Measurements from ENCODE around the gene DDX5. TPM values are rescaled to one million over a fixed set of nuclear protein-coding genes. Genes with fewer than 3 reads are reported as not detected.

The DDX5 gene
- total RNA-seq, 2 experiments from 2014 or later, result 797 to 802 TPM

- ChIA-PET POLR2A (interaction anchor here (0.6 to 1.2 kb wide), 2 partner anchors 10 to 67 kb away, joined by 5 to 7 read pairs; partner anchors contain the start of gene POLG2), CTCF (interaction anchor here (0.6 to 3.0 kb wide), 7 partner anchors 9 to 1769 kb away, joined by 3 to 29 read pairs (median 6); partner anchors contain the start of gene POLG2)
- peak; percentile 95 for DNase-seq
- Mint-ChIP-seq H3K27me3 (no peaks in the 10 kb centered on the region), H3K27ac (peak within 1 kb of the TSS; percentile 100), H3K4me3 (peak within 1 kb of the TSS; percentile 95), H3K4me1 (peaks cover 52% of the 10 kb centered on the region), H3K9me3 (no peaks in the 10 kb centered on the region), H3K36me3 (ENCODE audit: low read depth) (peaks cover 61% of the 10 kb centered on the region)
Measured at GRCh38 chr17:64506576-64507412, 705 bp upstream of the DDX5 start, which contains the start of gene CEP95. TSS of gene CEP95 (plus strand) at chr17:64506977. CDS start at chr17:64507098, 121 bp downstream.

- DNase-seq, result peak; percentile 91
- Mint-ChIP-seq H3K27ac (peak overlapping the region; percentile 100), H3K9me3 (no peaks in the 10 kb centered on the region), H3K36me3 (ENCODE audit: low read depth) (peaks cover 63% of the 10 kb centered on the region), H3K4me1 (peaks cover 60% of the 10 kb centered on the region), H3K4me3 (peak overlapping the region; percentile 95), H3K27me3 (no peaks in the 10 kb centered on the region)
- ChIA-PET POLR2A (interaction anchor here (0.6 to 1.2 kb wide), 7 partner anchors 9 to 226 kb away, joined by 3 to 15 read pairs (median 3); partner anchors contain the start of gene POLG2), CTCF (interaction anchor here (0.6 to 3.0 kb wide), 7 partner anchors 9 to 495 kb away, joined by 3 to 29 read pairs (median 4); partner anchors contain the start of gene POLG2)
Measured at GRCh38 chr17:64505340-64506200, 519 bp downstream of the DDX5 start.

- Mint-ChIP-seq H3K27ac (peak overlapping the region; percentile 100), H3K27me3 (no peaks in the 10 kb centered on the region), H3K4me3 (peak overlapping the region; percentile 95), H3K36me3 (ENCODE audit: low read depth) (peaks cover 65% of the 10 kb centered on the region), H3K4me1 (peaks cover 66% of the 10 kb centered on the region), H3K9me3 (no peaks in the 10 kb centered on the region)
- ChIA-PET POLR2A (interaction anchor here (0.6 to 1.2 kb wide), 6 partner anchors 8 to 204 kb away, joined by 3 to 15 read pairs (median 3); partner anchors contain the start of gene POLG2), CTCF (interaction anchor here (0.6 to 3.0 kb wide), 6 partner anchors 8 to 479 kb away, joined by 3 to 29 read pairs (median 5); partner anchors contain the start of gene POLG2)
- DNase-seq, result no peak
Measured at GRCh38 chr17:64504769-64505339, 1.2 kb downstream of the DDX5 start.

- H3K27me3 Mint-ChIP-seq, result no peaks in the 10 kb centered on the region
- ChIA-PET CTCF (interaction anchor here (1.2 to 3.0 kb wide), 2 partner anchors 12 to 13 kb away, joined by 4 to 29 read pairs; no protein-coding TSS in a partner anchor), POLR2A (no interaction called here)
- H3K27ac Mint-ChIP-seq, result peak overlapping the region; percentile 100
- no peak for DNase-seq
- H3K4me1 Mint-ChIP-seq, result peaks cover 66% of the 10 kb centered on the region
- peak overlapping the region; percentile 95 for H3K4me3 Mint-ChIP-seq
- H3K9me3 Mint-ChIP-seq, result no peaks in the 10 kb centered on the region
- peaks cover 70% of the 10 kb centered on the region for H3K36me3 Mint-ChIP-seq (ENCODE audit: low read depth)
Measured at GRCh38 chr17:64503821-64504768, 2.0 kb downstream of the DDX5 start.

- no peak for DNase-seq
- Mint-ChIP-seq H3K9me3 (no peaks in the 10 kb centered on the region), H3K27ac (no peak overlapping the region), H3K4me1 (peaks cover 68% of the 10 kb centered on the region), H3K27me3 (no peaks in the 10 kb centered on the region), H3K36me3 (ENCODE audit: low read depth) (peaks cover 74% of the 10 kb centered on the region), H3K4me3 (peak overlapping the region; percentile 9)
- CTCF ChIA-PET, result interaction anchor here (1.2 kb wide), 1 partner anchor 12 kb away, joined by 4 read pairs; no protein-coding TSS in a partner anchor
- POLR2A ChIA-PET, result no interaction called here
Measured at GRCh38 chr17:64503341-64503740, 2.7 kb downstream of the DDX5 start.

- DNase-seq, result no peak
- Mint-ChIP-seq H3K27ac (peak overlapping the region; percentile 72), H3K4me3 (no peak overlapping the region), H3K36me3 (ENCODE audit: low read depth) (peaks cover 78% of the 10 kb centered on the region), H3K27me3 (no peaks in the 10 kb centered on the region), H3K4me1 (peaks cover 68% of the 10 kb centered on the region), H3K9me3 (no peaks in the 10 kb centered on the region)
- POLR2A ChIA-PET, result interaction anchor here (0.7 kb wide), 1 partner anchor 10 kb away, joined by 3 read pairs; no protein-coding TSS in a partner anchor
- CTCF ChIA-PET, result interaction anchor here (1.2 kb wide), 1 partner anchor 12 kb away, joined by 4 read pairs; no protein-coding TSS in a partner anchor
Measured at GRCh38 chr17:64502809-64503208, 3.3 kb downstream of the DDX5 start.

- peak overlapping the region; percentile 54 for H3K27ac Mint-ChIP-seq
- DNase-seq, result no peak
- no peaks in the 10 kb centered on the region for H3K9me3 Mint-ChIP-seq
- peaks cover 81% of the 10 kb centered on the region for H3K36me3 Mint-ChIP-seq (ENCODE audit: low read depth)
- H3K4me1 Mint-ChIP-seq, result peaks cover 72% of the 10 kb centered on the region
- H3K4me3 Mint-ChIP-seq, result no peak overlapping the region
- POLR2A ChIA-PET, result interaction anchor here (0.7 kb wide), 1 partner anchor 9 kb away, joined by 3 read pairs; no protein-coding TSS in a partner anchor
- H3K27me3 Mint-ChIP-seq, result no peaks in the 10 kb centered on the region
- CTCF ChIA-PET, result interaction anchor here (1.5 kb wide), 1 partner anchor 10 kb away, joined by 7 read pairs; no protein-coding TSS in a partner anchor
Measured at GRCh38 chr17:64502021-64502420, 4.1 kb downstream of the DDX5 start.

GRCh38 chr17:64500862-64501765, 5.0 kb downstream of the DDX5 start:
- no peak for DNase-seq
- H3K27ac Mint-ChIP-seq, result no peak overlapping the region
- POLR2A ChIA-PET, result no interaction called here
- no peak overlapping the region for H3K4me3 Mint-ChIP-seq
- H3K4me1 Mint-ChIP-seq, result peaks cover 74% of the 10 kb centered on the region
- no peaks in the 10 kb centered on the region for H3K9me3 Mint-ChIP-seq
- CTCF ChIA-PET, result interaction anchor here (1.5 kb wide), 1 partner anchor 9 kb away, joined by 7 read pairs; no protein-coding TSS in a partner anchor
- H3K27me3 Mint-ChIP-seq, result no peaks in the 10 kb centered on the region
- H3K36me3 Mint-ChIP-seq (ENCODE audit: low read depth), result peaks cover 85% of the 10 kb centered on the region

GRCh38 chr17:64500487-64500859, 5.6 kb downstream of the DDX5 start:
- peaks cover 77% of the 10 kb centered on the region for H3K4me1 Mint-ChIP-seq
- H3K27me3 Mint-ChIP-seq, result no peaks in the 10 kb centered on the region
- H3K27ac Mint-ChIP-seq, result no peak overlapping the region
- H3K36me3 Mint-ChIP-seq (ENCODE audit: low read depth), result peaks cover 82% of the 10 kb centered on the region
- no peaks in the 10 kb centered on the region for H3K9me3 Mint-ChIP-seq
- no peak for DNase-seq
- POLR2A ChIA-PET, result no interaction called here
- no peak overlapping the region for H3K4me3 Mint-ChIP-seq
- CTCF ChIA-PET, result interaction anchor here (1.0 kb wide), 1 partner anchor 9 kb away, joined by 3 read pairs; no protein-coding TSS in a partner anchor

GRCh38 chr17:64499805-64500486, 6.1 kb downstream of the DDX5 start:
- no peak overlapping the region for H3K27ac Mint-ChIP-seq
- H3K4me1 Mint-ChIP-seq, result peaks cover 80% of the 10 kb centered on the region
- ChIA-PET POLR2A (no interaction called here), CTCF (interaction anchor here (1.0 kb wide), 1 partner anchor 9 kb away, joined by 3 read pairs; no protein-coding TSS in a partner anchor)
- H3K4me3 Mint-ChIP-seq, result no peak overlapping the region
- no peaks in the 10 kb centered on the region for H3K9me3 Mint-ChIP-seq
- H3K36me3 Mint-ChIP-seq (ENCODE audit: low read depth), result peaks cover 78% of the 10 kb centered on the region
- no peak for DNase-seq
- no peaks in the 10 kb centered on the region for H3K27me3 Mint-ChIP-seq
